H9 (cell line): ENCODE results near the gene CHRNA3. TPM values are rescaled to one million over a fixed set of nuclear protein-coding genes. Genes with fewer than 3 reads are reported as not detected.

Source experiments
- DNase-seq: peaks from one replicate; pipeline ENCODE4 v3.0.0-alpha.2; 2017
- H2AFZ ChIP-seq: one replicate; pipeline ENCODE4 v1.6.1; 2013; ENCODE audit warnings: mild to moderate bottlenecking, low read length, control low read depth, moderate library complexity
- H2AK5ac ChIP-seq: 2 replicates; pipeline ENCODE4 v1.6.1; 2013; ENCODE audit warnings: low read length, control low read depth, mixed read lengths; ENCODE audit not compliant: insufficient read length
- H2BK120ac ChIP-seq: one replicate; pipeline ENCODE4 v1.6.1; 2013; ENCODE audit warnings: low read depth, mild to moderate bottlenecking, low read length, control low read depth, inconsistent platforms; ENCODE audit not compliant: poor library complexity, severe bottlenecking
- H2BK12ac ChIP-seq: 2 replicates; pipeline ENCODE4 v1.6.1; 2013; ENCODE audit warnings: low read length, control low read depth, mixed read lengths, low read depth; ENCODE audit not compliant: insufficient read length
- H2BK15ac ChIP-seq: 2 replicates; pipeline ENCODE4 v1.6.1; 2013; ENCODE audit warnings: low read depth, low read length, control low read depth
- H2BK20ac ChIP-seq: one replicate; pipeline ENCODE4 v1.6.1; 2013; ENCODE audit warnings: low read depth, mild to moderate bottlenecking, low read length, control low read depth, inconsistent platforms; ENCODE audit not compliant: poor library complexity, severe bottlenecking
- H2BK5ac ChIP-seq: 2 replicates; pipeline ENCODE4 v1.6.1; 2013; ENCODE audit warnings: low read length, control low read depth, mixed read lengths; ENCODE audit not compliant: insufficient read length
- H3K14ac ChIP-seq: 2 replicates; pipeline ENCODE4 v1.6.1; 2013; ENCODE audit warnings: low read length, control low read depth; ENCODE audit not compliant: insufficient read depth
- H3K18ac ChIP-seq: 2 replicates; pipeline ENCODE4 v1.6.1; 2013; ENCODE audit warnings: low read depth, mild to moderate bottlenecking, mixed read lengths, low read length, control low read depth; ENCODE audit not compliant: insufficient read length
- H3K23ac ChIP-seq: 2 replicates; pipeline ENCODE4 v1.6.1; 2013; ENCODE audit warnings: low read length, control low read depth, mixed read lengths, low read depth; ENCODE audit not compliant: insufficient read length
- H3K23me2 ChIP-seq: 2 replicates; pipeline ENCODE4 v1.6.1; 2013; ENCODE audit warnings: low read depth, mild to moderate bottlenecking, mixed read lengths, low read length, control low read depth; ENCODE audit not compliant: insufficient read length, poor library complexity, severe bottlenecking
- H3K27ac ChIP-seq: 2 replicates; pipeline ENCODE4 v1.5.1; 2013; ENCODE audit warnings: low read length, control low read depth, mixed read lengths, low read depth; ENCODE audit not compliant: insufficient read length
- H3K27me3 ChIP-seq: 2 replicates; pipeline ENCODE4 v1.6.1; 2013; ENCODE audit warnings: low read length, control low read depth, inconsistent platforms; ENCODE audit not compliant: insufficient read depth
- H3K4ac ChIP-seq: 2 replicates; pipeline ENCODE4 v1.6.1; 2013; ENCODE audit warnings: low read depth, mild to moderate bottlenecking, control low read depth, inconsistent platforms, low read length, moderate library complexity
- H3K4me1 ChIP-seq: 2 replicates; pipeline ENCODE4 v1.6.1; 2013; ENCODE audit warnings: low read length, control low read depth, inconsistent platforms; ENCODE audit not compliant: insufficient read depth
- H3K4me2 ChIP-seq: 2 replicates; pipeline ENCODE4 v1.6.1; 2013; ENCODE audit warnings: low read length, control low read depth, mixed read lengths; ENCODE audit not compliant: insufficient read length, insufficient read depth
- H3K56ac ChIP-seq: 2 replicates; pipeline ENCODE4 v1.6.1; 2013; ENCODE audit warnings: low read depth, mild to moderate bottlenecking, mixed read lengths, low read length, control low read depth; ENCODE audit not compliant: insufficient read length
- H3K79me1 ChIP-seq: 2 replicates; pipeline ENCODE4 v1.6.1; 2013; ENCODE audit warnings: low read depth, mild to moderate bottlenecking, moderate library complexity, low read length, control low read depth, inconsistent platforms; ENCODE audit not compliant: insufficient read depth, poor library complexity, severe bottlenecking
- H3K79me2 ChIP-seq: 2 replicates; pipeline ENCODE4 v1.6.1; 2013; ENCODE audit warnings: low read length, control low read depth, inconsistent platforms; ENCODE audit not compliant: insufficient read depth
- H3K9ac ChIP-seq: 2 replicates; pipeline ENCODE4 v1.6.1; 2013; ENCODE audit warnings: low read length, control low read depth, mixed read lengths; ENCODE audit not compliant: insufficient read length; ENCODE audit errors: extremely low read depth
- H3K9me3 ChIP-seq: one replicate; pipeline ENCODE4 v1.6.1; 2013; ENCODE audit warnings: low read depth, low read length, inconsistent platforms; ENCODE audit not compliant: control insufficient read depth
- H3T11ph ChIP-seq: one replicate; pipeline ENCODE4 v1.6.1; 2013; ENCODE audit warnings: mild to moderate bottlenecking, low read length, control low read depth, inconsistent platforms
- H4K20me1 ChIP-seq: one replicate; pipeline ENCODE4 v1.6.1; 2013; ENCODE audit not compliant: control insufficient read depth, insufficient read length, insufficient read depth
- H4K5ac ChIP-seq: 2 replicates; pipeline ENCODE4 v1.6.1; 2013; ENCODE audit warnings: low read depth, mild to moderate bottlenecking, mixed read lengths, low read length, control low read depth; ENCODE audit not compliant: insufficient read length
- H4K8ac ChIP-seq: replicated peaks from 2 replicates; pipeline ENCODE4 v1.6.1; 2013; ENCODE audit warnings: low read length, control low read depth, mixed read lengths, low read depth; ENCODE audit not compliant: insufficient read length
- H4K91ac ChIP-seq: 2 replicates; pipeline ENCODE4 v1.6.1; 2013; ENCODE audit warnings: low read depth, mild to moderate bottlenecking, moderate library complexity, mixed read lengths, low read length, control low read depth; ENCODE audit not compliant: insufficient read length
- H3K27ac Mint-ChIP-seq, 3 experiments: 2 replicates in 2 of 3; 3 replicates in 1 of 3; pipeline ENCODE4 v1.8.0; 2020 to 2021; ENCODE audit warnings: mixed read lengths in 3 of 3, mild to moderate bottlenecking in 1 of 3, moderate library complexity in 1 of 3
- H3K27me3 Mint-ChIP-seq: 2 replicates; pipeline ENCODE4 v1.8.0; 2021; ENCODE audit warnings: low read depth, mild to moderate bottlenecking, moderate library complexity, mixed read lengths
- H3K36me3 Mint-ChIP-seq, 3 experiments: 2 replicates in 2 of 3; 3 replicates in 1 of 3; pipeline ENCODE4 v1.8.0; 2020 to 2021; ENCODE audit warnings: low read depth in 3 of 3, mixed read lengths in 3 of 3; ENCODE audit not compliant: insufficient read depth in 1 of 3
- H3K4me1 Mint-ChIP-seq, 2 experiments: 2 replicates each; pipeline ENCODE4 v1.8.0; 2020; ENCODE audit warnings: mixed read lengths in 2 of 2
- H3K4me3 Mint-ChIP-seq, 2 experiments: 2 replicates in 1 of 2; 3 replicates in 1 of 2; pipeline ENCODE4 v1.8.0; 2020 to 2021; ENCODE audit warnings: mild to moderate bottlenecking in 2 of 2, mixed read lengths in 2 of 2, moderate library complexity in 1 of 2
- H3K9me3 Mint-ChIP-seq, 2 experiments: 2 replicates in 1 of 2; 3 replicates in 1 of 2; pipeline ENCODE4 v1.8.0; 2020; ENCODE audit warnings: mild to moderate bottlenecking in 2 of 2, mixed read lengths in 2 of 2, moderate library complexity in 1 of 2
- CTCF ChIP-seq: fragments of 200-600 bp; sonication (generic); conservative IDR thresholded peaks from 3 replicates; pipeline ENCODE4 v1.8.0; 2021; ENCODE audit warnings: antibody characterized with exemption, mild to moderate bottlenecking
- WGBS: extraction: QIAGEN DNeasy Blood & Tissue Kit; methylation state at CpG from one replicate; pipeline ENCODE4 v1.1.7; 2013; ENCODE audit warnings: missing lambda C conversion rate, low lambda C conversion rate, mixed read lengths; ENCODE audit not compliant: insufficient read length; ENCODE audit errors: extremely low coverage; 5-methylcytosine and 5-hydroxymethylcytosine counted together
- total RNA-seq: library from RNA; stranded (reverse); gene quantifications from 2 replicates; pipeline ENCODE4 v1.2.1, GENCODE V29; 2021

The CHRNA3 gene
- total RNA-seq, 1 experiment from 2014 or later, result 0.81 TPM

- Mint-ChIP-seq H3K9me3 (no peaks in the 10 kb centered on the region; a peak in 1 of 5 replicates), H3K36me3 (no peaks in the 10 kb centered on the region), H3K4me1 (peaks cover 3% of the 10 kb centered on the region in 2 experiments; a peak in 2 of 4 replicates), H3K27me3 (peaks cover 3% of the 10 kb centered on the region), H3K4me3 (no peak overlapping the region), H3K27ac (no peak overlapping the region)
- Histone ChIP-seq H2AFZ (no peak overlapping the region), H4K20me1 (no peaks in the 10 kb centered on the region), H3K9ac (no peak overlapping the region), H2BK15ac (no peak overlapping the region), H3K4me2 (no peak overlapping the region), H3K56ac (no peak overlapping the region), H3K14ac (no peak overlapping the region), H4K8ac (no peak overlapping the region), H3K23me2 (peaks cover 4% of the 10 kb centered on the region), H3K4ac (no peak overlapping the region), H3T11ph (no peak overlapping the region), H3K79me1 (no peaks in the 10 kb centered on the region), H3K79me2 (no peaks in the 10 kb centered on the region), H3K9me3 (no peaks in the 10 kb centered on the region), H3K27me3 (no peaks in the 10 kb centered on the region), H4K91ac (no peak overlapping the region), H2BK12ac (no peak overlapping the region), H4K5ac (no peak overlapping the region), H3K18ac (no peak overlapping the region), H2AK5ac (no peak overlapping the region), H3K4me1 (no peaks in the 10 kb centered on the region), H2BK5ac (no peak overlapping the region), H3K23ac (no peak overlapping the region), H3K27ac (no peak overlapping the region), H2BK20ac (no peak overlapping the region), H2BK120ac (no peak overlapping the region)
- TF ChIP-seq CTCF, result no peak
- WGBS, result no CpG with 5 or more reads among the region's 19 CpGs
- no peak for DNase-seq
Observed at GRCh38 chr15:78661001-78661400, 40.2 kb upstream of the CHRNA3 start.
